Stomach (tissue), 9 donors: ENCODE data around the gene PLXNA2. TPM values are rescaled to one million over a fixed set of nuclear protein-coding genes. Genes with fewer than 3 reads are reported as not detected.

Source experiments
- DNase-seq, 2 donors: peaks; one replicate each; pipeline versions ENCODE4 v3.0.0 to v3.0.0-alpha.2; 2013 to 2019
- H3K27ac ChIP-seq, 5 donors: fragments of 200-600 bp in 4 of 5; sonication (generic) in 4 of 5; one replicate each; pipeline ENCODE4 v1.5.1; 2013 to 2019; ENCODE audit warnings: mild to moderate bottlenecking in 1 of 5, moderate library complexity in 1 of 5
- H3K27me3 ChIP-seq, 3 donors: fragments of 200-600 bp; sonication (generic); one replicate each; pipeline ENCODE4 v1.5.1; 2017 to 2019; ENCODE audit warnings: mixed run types in 1 of 3
- H3K36me3 ChIP-seq, 4 donors: fragments of 200-600 bp; sonication (generic); 1 replicate in 3 of 4; 2 replicates in 1 of 4; pipeline ENCODE4 v1.5.1; 2016 to 2019
- H3K4me1 ChIP-seq, 4 donors: fragments of 200-600 bp; sonication (generic); one replicate each; pipeline ENCODE4 v1.5.1; 2016 to 2019
- H3K4me3 ChIP-seq, 4 donors: fragments of 200-600 bp; sonication (generic) in 3 of 4; one replicate each; pipeline ENCODE4 v1.5.1; 2016 to 2019; ENCODE audit warnings: mild to moderate bottlenecking in 1 of 4
- H3K9me3 ChIP-seq, 4 donors: fragments of 200-600 bp; sonication (generic); one replicate each; pipeline ENCODE4 v1.5.1; 2016 to 2019
- CTCF ChIP-seq, 7 experiments: fragments of 450-650 bp in 4 of 7; fragments of 200-600 bp in 3 of 7; sonication (generic) in 3 of 7; IDR thresholded peaks; one replicate each; pipeline ENCODE4 v1.5.1; 2016 to 2019; ENCODE audit warnings: antibody characterized with exemption in 7 of 7, control low read depth in 2 of 7, mild to moderate bottlenecking in 1 of 7
- EP300 ChIP-seq: sonication (generic); formaldehyde crosslinking; IDR thresholded peaks from one replicate; pipeline ENCODE4 v1.6.1; 2017; ENCODE audit warnings: antibody characterized with exemption
- POLR2A ChIP-seq, 4 donors: fragments of 450-650 bp; IDR thresholded peaks; one replicate each; pipeline ENCODE4 v1.6.1; 2016; ENCODE audit warnings: antibody characterized with exemption in 4 of 4, control low read depth in 2 of 4, mild to moderate bottlenecking in 1 of 4, moderate library complexity in 1 of 4
- POLR2AphosphoS5 ChIP-seq, 3 donors: sonication (generic); formaldehyde crosslinking; IDR thresholded peaks; one replicate each; pipeline ENCODE4 v1.6.1; 2016; ENCODE audit warnings: antibody characterized with exemption in 3 of 3
- WGBS, 5 donors: extraction: QIAGEN DNeasy Blood & Tissue Kit in 3 of 5; methylation state at CpG; one replicate each; pipeline versions ENCODE4 v1.1.5 to v1.1.7; 2013 to 2018; 5-methylcytosine and 5-hydroxymethylcytosine counted together
- intact Hi-C: fragments of 100-400 bp; cut with DNase I; formaldehyde crosslinking; loops from one replicate; pipeline ENCODE4 v1.15.1; 2023; ENCODE audit warnings: low total_unique reads
- polyA plus RNA-seq, 3 donors: library from polyadenylated mRNA; stranded (reverse); fragments of 200-250 nt; gene quantifications; one replicate each; pipeline ENCODE4 v1.2.3, GENCODE V29; 2013
- total RNA-seq, 5 donors: library from RNA; depleted of rRNA; stranded (reverse); fragments of >200 nt; gene quantifications; one replicate each; pipeline versions ENCODE4 v1.1.0 to v1.2.3, GENCODE V29; 2014 to 2016
- donor health status: healthy with polysubstance abuse.
- donor health status: Bipolar disorder and iron deficiency.
- donor health status: healthy.

Gene PLXNA2
- total and polyA plus RNA-seq, 8 donors, result 2.7 to 185 (median 28.7) TPM

GRCh38 chr1:208166340-208167138, 77.6 kb downstream of the PLXNA2 start:
- intact Hi-C loops, result no loop called here
- WGBS, 5 donors, result 43 to 64% (median 52%) methylated on average over 4 of the region's 4 CpGs
- DNase-seq, result no peak
- H3K27me3 ChIP-seq, result no peaks in the 10 kb centered on the region
- TF ChIP-seq EP300 (no peak), POLR2A (IDR thresholded peaks at IDR 0.05) (no peak), POLR2AphosphoS5 (IDR thresholded peaks at IDR 0.05) (no peak), CTCF (IDR thresholded peaks at IDR 0.05) (no peak)
- H3K27ac ChIP-seq, result no peak overlapping the region
- H3K9me3 ChIP-seq, result no peaks in the 10 kb centered on the region
- no peaks in the 10 kb centered on the region for H3K36me3 ChIP-seq
- peaks cover 7 to 74% (median 24%) of the 10 kb centered on the region in 4 donors for H3K4me1 ChIP-seq
- H3K4me3 ChIP-seq, result no peak overlapping the region

- TF ChIP-seq POLR2A (IDR thresholded peaks at IDR 0.05) (no peak), POLR2AphosphoS5 (IDR thresholded peaks at IDR 0.05) (no peak), EP300 (no peak), CTCF (IDR thresholded peaks at IDR 0.05) (no peak)
- Histone ChIP-seq H3K4me1 (peaks cover 15 to 80% (median 33%) of the 10 kb centered on the region in 4 donors), H3K4me3 (no peak overlapping the region), H3K27ac (no peak overlapping the region), H3K27me3 (no peaks in the 10 kb centered on the region), H3K9me3 (no peaks in the 10 kb centered on the region), H3K36me3 (no peaks in the 10 kb centered on the region)
- DNase-seq, result no peak
- intact Hi-C loops, result no loop called here
- 85 to 94% (median 91%) methylated on average over 6 of the region's 6 CpGs for WGBS, 5 donors
Observed at GRCh38 chr1:208165659-208166058, 78.5 kb downstream of the PLXNA2 start.

- H3K4me1 ChIP-seq, result peaks cover 22 to 81% (median 40%) of the 10 kb centered on the region in 4 donors
- H3K36me3 ChIP-seq, result no peaks in the 10 kb centered on the region
- no peak for DNase-seq
- no peak overlapping the region for H3K27ac ChIP-seq
- TF ChIP-seq CTCF (IDR thresholded peaks at IDR 0.05), result no peak
- TF ChIP-seq EP300, result no peak
- TF ChIP-seq POLR2AphosphoS5 (IDR thresholded peaks at IDR 0.05), result no peak
- no peak for TF ChIP-seq POLR2A (IDR thresholded peaks at IDR 0.05)
- H3K9me3 ChIP-seq, result no peaks in the 10 kb centered on the region
- no peak overlapping the region for H3K4me3 ChIP-seq
- 40 to 72% (median 60%) methylated on average over 10 to 12 of the region's 12 CpGs for WGBS, 5 donors
- intact Hi-C loops, result no loop called here
- no peaks in the 10 kb centered on the region for H3K27me3 ChIP-seq
Observed at GRCh38 chr1:208164609-208165008, 79.6 kb downstream of the PLXNA2 start.

GRCh38 chr1:208163539-208163938, 80.6 kb downstream of the PLXNA2 start:
- intact Hi-C loops, result no loop called here
- Histone ChIP-seq H3K36me3 (no peaks in the 10 kb centered on the region), H3K9me3 (no peaks in the 10 kb centered on the region), H3K4me1 (peaks cover 33 to 86% (median 50%) of the 10 kb centered on the region in 4 donors), H3K27ac (peak overlapping the region in 2 of 5 donors; percentile 64 to 81), H3K4me3 (no peak overlapping the region), H3K27me3 (no peaks in the 10 kb centered on the region)
- TF ChIP-seq EP300 (no peak), POLR2A (IDR thresholded peaks at IDR 0.05) (no peak), POLR2AphosphoS5 (IDR thresholded peaks at IDR 0.05) (no peak), CTCF (IDR thresholded peaks at IDR 0.05) (no peak)
- WGBS, 5 donors, result 82 to 100% (median 93%) methylated on average over 1 of the region's 1 CpG
- DNase-seq, result no peak
